ENCODE results near the gene PARD3B. TPM values are rescaled to one million over a fixed set of nuclear protein-coding genes. Genes with fewer than 3 reads are reported as not detected.

PARD3B gene
- polyA plus RNA-seq, 3 donors = not detected

GRCh38 chr2:205216092-205216491, 670.8 kb downstream of the PARD3B start:
- Mint-ChIP-seq H3K4me1 (no peaks in the 10 kb centered on the region), H3K36me3 (no peaks in the 10 kb centered on the region), H3K4me3 (no peak overlapping the region), H3K27ac (no peak overlapping the region), H3K27me3 (ENCODE audit: low read depth in 3 of 3) (no peaks in the 10 kb centered on the region), H3K9me3 (peaks cover 0 to 4% (median 0%) of the 10 kb centered on the region in 7 donors)
- no peaks in the 10 kb centered on the region for H3K36me3 ChIP-seq (replicated peaks in 1 of 2; ENCODE audit: control insufficient read depth in 1 of 2, insufficient read depth in 2 of 2, low read length in 2 of 2)
- DNase-seq = no peak
- H3K9me3 ChIP-seq (replicated peaks in 1 of 2; ENCODE audit: control insufficient read depth in 1 of 2, insufficient read depth in 1 of 2, low read length in 2 of 2) = no peaks in the 10 kb centered on the region
- H3K4me3 ChIP-seq (replicated peaks in 1 of 3; ENCODE audit: low read depth in 2 of 3, low read length in 3 of 3) = no peak overlapping the region
- H3K79me2 ChIP-seq (ENCODE audit: insufficient read depth, low read length) = no peaks in the 10 kb centered on the region
- H3K27ac ChIP-seq (ENCODE audit: low read depth in 1 of 2, low read length in 2 of 2) = no peak overlapping the region
- H4K20me1 ChIP-seq (ENCODE audit: insufficient read depth, low read length) = no peaks in the 10 kb centered on the region
- H3K4me1 ChIP-seq (ENCODE audit: control insufficient read depth in 1 of 2, insufficient read depth in 2 of 2, low read length in 2 of 2) = no peaks in the 10 kb centered on the region
- no peaks in the 10 kb centered on the region for H3K27me3 ChIP-seq (ENCODE audit: control insufficient read depth in 2 of 2, insufficient read depth in 2 of 2, low read length in 2 of 2)
- no CpG with 5 or more reads among the region's 5 CpGs for WGBS (ENCODE audit: insufficient coverage)
- TF ChIP-seq CTCF (IDR thresholded peaks at IDR 0.05) = no peak
- intact Hi-C loops (cut with micrococcal nuclease) = no loop called here
- no peak overlapping the region for H3K4me2 ChIP-seq (replicated peaks; ENCODE audit: extremely low read depth, low read length, poor library complexity, severe bottlenecking)
- H3K9ac ChIP-seq (ENCODE audit: insufficient read depth, low read length, poor library complexity, severe bottlenecking) = no peak overlapping the region
- no peak overlapping the region for H2AFZ ChIP-seq (ENCODE audit: insufficient read depth, low read depth, low read length, poor library complexity, severe bottlenecking)

GRCh38 chr2:205216580-205216979, 671.3 kb downstream of the PARD3B start:
- Histone ChIP-seq H3K36me3 (replicated peaks in 1 of 2; ENCODE audit: control insufficient read depth in 1 of 2, insufficient read depth in 2 of 2, low read length in 2 of 2) (no peaks in the 10 kb centered on the region), H3K4me3 (replicated peaks in 1 of 3; ENCODE audit: low read depth in 2 of 3, low read length in 3 of 3) (no peak overlapping the region), H3K4me2 (replicated peaks; ENCODE audit: extremely low read depth, low read length, poor library complexity, severe bottlenecking) (no peak overlapping the region), H3K79me2 (ENCODE audit: insufficient read depth, low read length) (no peaks in the 10 kb centered on the region), H3K9me3 (replicated peaks in 1 of 2; ENCODE audit: control insufficient read depth in 1 of 2, insufficient read depth in 1 of 2, low read length in 2 of 2) (no peaks in the 10 kb centered on the region), H3K27ac (ENCODE audit: low read depth in 1 of 2, low read length in 2 of 2) (no peak overlapping the region), H3K9ac (ENCODE audit: insufficient read depth, low read length, poor library complexity, severe bottlenecking) (no peak overlapping the region), H2AFZ (ENCODE audit: insufficient read depth, low read depth, low read length, poor library complexity, severe bottlenecking) (no peak overlapping the region), H4K20me1 (ENCODE audit: insufficient read depth, low read length) (no peaks in the 10 kb centered on the region), H3K27me3 (ENCODE audit: control insufficient read depth in 2 of 2, insufficient read depth in 2 of 2, low read length in 2 of 2) (no peaks in the 10 kb centered on the region), H3K4me1 (ENCODE audit: control insufficient read depth in 1 of 2, insufficient read depth in 2 of 2, low read length in 2 of 2) (no peaks in the 10 kb centered on the region)
- WGBS (ENCODE audit: insufficient coverage) = no CpG with 5 or more reads among the region's 5 CpGs
- H3K9me3 Mint-ChIP-seq = peaks cover 0 to 4% (median 0%) of the 10 kb centered on the region in 7 donors
- TF ChIP-seq CTCF (IDR thresholded peaks at IDR 0.05) = no peak
- H3K4me3 Mint-ChIP-seq = no peak overlapping the region
- H3K27ac Mint-ChIP-seq = no peak overlapping the region
- no peaks in the 10 kb centered on the region for H3K27me3 Mint-ChIP-seq (ENCODE audit: low read depth in 3 of 3)
- intact Hi-C loops (cut with micrococcal nuclease) = no loop called here
- H3K4me1 Mint-ChIP-seq = no peaks in the 10 kb centered on the region
- H3K36me3 Mint-ChIP-seq = no peaks in the 10 kb centered on the region
- DNase-seq = no peak

Data from CD14-positive monocyte (primary cell).